ENCODE data around the gene FNBP1L.

FNBP1L gene

GRCh38 chr1:93537924-93538323, 90.0 kb downstream of the FNBP1L start:
- no peak for FAIRE-seq

DNA sequence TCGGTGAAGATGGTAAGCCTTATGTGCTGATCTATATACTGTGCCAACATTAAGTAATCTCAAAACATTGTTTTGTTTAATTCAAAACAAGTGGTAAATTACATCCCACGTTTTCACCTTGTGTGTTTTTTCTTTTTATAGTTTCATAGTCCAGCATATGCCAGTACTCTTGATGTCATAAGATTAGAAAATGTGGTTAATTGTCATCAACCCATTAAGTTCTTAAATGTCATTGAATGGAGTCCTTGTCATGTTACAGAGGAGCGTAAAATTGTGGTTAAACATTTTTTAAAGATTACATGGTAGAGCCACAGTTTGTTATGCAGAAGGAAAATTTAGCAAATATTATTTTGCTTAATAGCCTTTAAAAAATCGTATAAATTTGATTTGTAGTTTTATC, 93.1 kb downstream of the FNBP1L start:
- no peak for FAIRE-seq

DNA sequence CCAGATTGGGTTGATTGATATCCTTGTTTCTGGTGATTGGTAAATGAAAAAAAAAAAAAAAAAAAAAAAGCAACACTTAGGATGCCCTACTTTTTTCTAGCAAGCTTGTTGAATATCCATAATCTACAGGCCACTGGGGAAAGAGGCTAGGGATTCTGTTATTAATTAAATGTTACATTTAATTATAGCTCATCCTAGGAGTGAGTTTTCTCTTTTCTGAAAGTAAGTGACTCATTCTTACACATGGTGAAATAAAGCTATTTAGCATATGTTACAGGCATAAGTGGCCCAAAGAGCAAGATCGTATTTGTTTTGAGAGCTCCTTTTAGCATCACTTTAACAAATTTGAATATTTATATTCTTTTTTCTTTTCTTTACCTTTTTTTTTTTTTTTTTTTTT, 94.5 kb downstream of the FNBP1L start:
- FAIRE-seq = no peak

DNA sequence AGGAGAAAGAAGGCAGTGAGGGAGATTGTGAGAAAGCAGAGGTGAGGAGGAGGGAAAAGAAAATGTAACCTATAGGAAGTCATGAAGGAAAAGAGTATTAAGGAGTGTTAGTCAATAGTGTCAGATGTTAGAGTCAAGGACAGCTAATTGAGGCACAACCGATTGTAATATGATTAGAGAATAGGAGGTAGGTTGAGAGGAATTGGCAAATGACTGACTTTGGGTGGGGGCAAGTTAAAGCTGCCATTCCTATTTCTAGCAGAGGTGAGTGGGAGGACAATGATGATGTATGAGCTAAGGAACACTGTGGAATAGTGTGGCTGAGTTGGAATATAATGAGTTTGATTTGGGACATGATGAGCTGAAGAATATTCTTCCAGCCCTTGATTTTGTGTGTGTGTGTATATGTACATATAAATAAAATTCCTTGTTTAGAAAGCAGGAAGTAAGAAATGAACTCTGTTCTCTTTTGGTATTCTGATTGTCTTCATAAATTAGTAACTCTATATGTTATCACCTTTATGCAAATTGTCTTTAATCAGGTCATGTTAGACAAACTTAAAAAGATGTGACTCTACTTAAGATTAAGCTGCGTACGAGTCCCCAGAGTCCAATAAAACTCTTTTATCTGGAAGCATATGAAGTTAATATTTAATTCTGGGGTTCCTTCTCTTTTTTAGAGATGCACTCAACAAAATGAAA, 98.4 kb downstream of the FNBP1L start:
- no peak for FAIRE-seq

DNA sequence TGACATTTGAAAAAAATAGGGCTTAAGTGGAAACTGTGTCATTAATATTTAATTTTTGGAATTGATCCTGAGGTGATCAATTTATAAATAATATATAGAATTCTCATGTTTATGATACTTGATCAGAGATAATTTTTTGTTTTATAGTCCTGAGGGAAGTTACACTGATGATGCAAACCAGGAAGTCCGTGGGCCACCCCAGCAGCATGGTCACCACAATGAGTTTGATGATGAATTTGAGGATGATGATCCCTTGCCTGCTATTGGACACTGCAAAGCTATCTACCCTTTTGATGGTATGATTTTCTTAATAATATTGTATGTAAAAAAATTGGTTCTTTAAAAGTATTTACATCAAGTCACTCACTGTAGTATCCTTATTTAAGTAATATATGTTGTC, 101.2 kb downstream of the FNBP1L start:
- peak; percentile 27 for FAIRE-seq

DNA sequence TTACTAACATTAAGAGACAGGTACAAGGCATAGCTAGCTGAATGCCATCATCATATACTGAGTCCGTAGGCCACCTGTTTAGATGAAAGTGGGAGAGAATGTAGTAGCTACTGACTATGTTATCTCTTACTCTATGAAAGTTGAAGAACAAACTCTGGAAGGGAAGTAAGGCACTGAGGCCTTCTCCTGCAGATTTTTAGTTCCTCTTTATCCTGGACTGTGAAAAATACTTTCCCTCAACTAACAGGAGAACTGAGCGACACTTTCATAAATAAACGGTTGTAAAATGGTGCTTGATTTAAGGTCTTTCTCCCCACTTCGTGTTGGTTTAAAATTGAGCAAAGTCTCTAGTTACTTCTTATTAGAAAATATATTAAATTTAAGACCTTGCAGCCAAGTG, 101.9 kb downstream of the FNBP1L start:
- FAIRE-seq = no peak

- no peak for FAIRE-seq
Observed at GRCh38 chr1:93552741-93553455, 105.0 kb downstream of the FNBP1L start.

GRCh38 chr1:93553886-93554490, 106.1 kb downstream of the FNBP1L start:
- FAIRE-seq = peak; percentile 91

DNA sequence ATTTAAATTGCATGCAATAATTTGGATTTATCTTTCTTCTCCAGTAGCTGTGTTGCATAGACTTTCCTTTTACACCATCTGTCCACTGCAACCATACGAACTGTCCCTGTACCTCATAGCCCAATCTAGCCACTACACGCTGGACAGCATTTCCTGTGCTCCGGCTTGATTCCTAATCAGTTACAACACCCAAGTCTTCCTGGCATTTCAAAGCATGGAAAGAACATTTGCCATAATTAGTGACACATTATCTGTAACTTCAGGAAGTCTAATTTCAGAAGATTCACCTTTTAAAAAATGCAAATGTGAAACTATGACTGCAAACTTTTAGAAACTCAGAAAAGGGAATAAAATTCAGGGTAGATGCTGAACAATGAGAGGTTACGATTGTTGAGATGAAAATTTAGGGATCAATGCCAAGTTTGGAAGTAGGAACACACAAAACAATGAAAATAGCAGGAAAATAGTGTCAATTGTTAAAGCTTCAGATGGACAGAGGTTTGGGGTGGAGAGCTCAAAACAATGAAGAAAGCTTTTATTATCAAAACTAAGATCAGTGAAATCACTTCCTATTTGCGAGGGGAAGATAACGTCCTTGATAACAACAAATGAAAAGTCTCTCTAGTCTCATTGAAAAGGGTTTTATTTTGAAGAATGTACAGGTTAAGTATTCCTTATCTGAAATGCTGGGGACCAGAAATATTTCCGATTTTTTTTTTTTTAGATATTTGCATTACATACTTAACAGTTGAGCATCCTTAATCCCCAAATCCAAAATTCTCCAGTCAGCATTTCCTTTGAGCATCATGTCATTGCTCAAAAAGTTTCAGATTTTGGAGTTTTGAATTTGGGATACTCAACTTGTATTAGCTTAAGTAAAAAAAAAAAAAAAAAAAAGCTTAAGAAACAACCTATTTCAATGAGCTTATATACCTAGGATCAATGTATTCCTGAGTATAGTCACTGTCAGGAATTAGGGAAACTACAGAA, 107.3 kb downstream of the FNBP1L start:
- FAIRE-seq = peak; percentile 60

DNA sequence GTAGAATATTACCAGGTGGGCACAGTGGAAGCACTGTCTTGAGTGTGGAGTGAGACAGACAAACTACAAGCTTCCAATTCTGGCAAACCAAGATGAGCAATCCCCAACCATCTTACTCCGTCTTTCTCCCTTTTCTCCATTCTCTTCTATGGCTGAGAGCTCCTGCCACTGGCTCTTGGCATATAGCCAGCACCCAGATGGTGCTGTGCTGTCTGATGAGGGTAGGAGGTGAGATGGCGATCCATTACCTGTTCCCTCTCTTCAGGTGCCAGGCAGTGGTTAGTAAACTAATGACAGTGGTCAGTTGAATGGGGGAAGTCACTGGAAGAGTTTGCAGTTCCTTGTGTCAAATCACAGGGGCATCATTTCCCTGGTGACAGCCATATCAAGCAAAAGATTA, 108.4 kb downstream of the FNBP1L start:
- peak; percentile 97 for FAIRE-seq

DNA sequence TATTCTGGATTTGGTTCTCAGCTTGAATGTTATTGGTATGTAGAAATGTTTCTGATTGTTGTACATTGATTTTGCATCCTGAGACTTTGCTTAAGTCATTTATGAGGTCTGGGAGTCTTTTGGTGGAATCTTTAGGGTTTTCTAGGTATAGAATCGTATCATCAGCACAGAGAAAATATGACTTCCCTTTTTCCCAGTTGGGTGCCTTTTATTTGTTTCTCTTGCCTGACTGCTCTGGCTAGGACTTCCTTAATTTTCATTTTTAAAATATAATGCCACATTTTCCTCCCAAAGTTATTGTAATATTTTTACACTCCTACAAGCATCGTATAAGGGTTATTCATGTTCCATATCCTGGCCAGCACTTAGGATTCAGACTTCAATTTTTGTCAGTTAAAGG, 111.1 kb downstream of the FNBP1L start:
- no peak for FAIRE-seq

DNA sequence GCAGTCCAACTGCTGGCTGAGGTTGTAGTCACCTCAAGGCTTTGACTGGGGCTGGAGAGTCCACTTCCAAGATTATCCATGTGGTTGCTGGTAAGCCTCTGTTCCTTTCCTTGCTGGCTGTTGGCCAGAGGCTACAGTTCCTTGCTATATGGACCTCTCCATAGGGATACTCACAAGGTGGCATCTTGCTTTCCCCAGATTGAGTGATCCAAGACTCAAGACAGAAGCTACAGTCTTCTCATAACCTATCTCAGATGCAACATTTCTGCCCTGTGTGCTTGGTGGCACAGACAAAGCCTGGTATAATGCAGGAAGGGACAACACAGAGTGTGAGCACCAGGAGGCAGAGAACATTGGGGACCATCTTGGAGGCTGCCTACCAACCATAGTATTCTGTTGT, 111.8 kb downstream of the FNBP1L start:
- FAIRE-seq = no peak

- FAIRE-seq = no peak
Observed at GRCh38 chr1:93565496-93566206, 117.7 kb downstream of the FNBP1L start.

- no peak for FAIRE-seq
Observed at GRCh38 chr1:93566227-93566626, 118.3 kb downstream of the FNBP1L start.

DNA sequence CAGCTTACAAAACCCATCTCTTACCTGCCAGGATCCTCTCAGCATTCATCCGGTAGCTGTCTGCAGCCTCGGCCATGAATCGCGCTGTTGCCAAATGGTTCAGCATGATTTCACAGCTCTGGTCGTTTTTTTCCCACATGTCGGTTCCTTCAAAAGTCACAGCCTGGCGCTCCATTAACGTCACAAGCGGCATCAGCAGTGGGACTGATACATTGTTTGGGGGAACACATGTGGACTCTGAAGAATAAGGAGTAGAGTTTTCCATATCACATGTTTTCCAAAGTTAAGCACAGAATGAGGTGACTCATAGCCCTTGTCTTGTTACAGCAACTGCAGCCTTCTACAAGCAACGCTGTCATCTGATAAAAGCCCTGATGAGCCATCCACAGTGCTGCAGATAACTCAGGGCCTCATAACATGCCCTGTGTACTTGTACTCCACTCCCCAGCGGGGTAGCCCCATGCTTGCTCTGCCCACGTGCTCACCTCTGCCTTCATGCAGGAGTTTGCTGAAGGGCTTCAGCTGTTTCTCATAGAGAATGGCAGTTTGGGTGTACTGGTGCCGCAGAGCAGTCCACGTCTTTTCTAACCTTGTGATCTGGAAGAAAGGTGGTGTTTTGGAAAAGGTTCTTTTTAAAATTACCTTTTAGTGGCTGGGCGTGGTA, 119.5 kb downstream of the FNBP1L start:
- no peak for FAIRE-seq

DNA sequence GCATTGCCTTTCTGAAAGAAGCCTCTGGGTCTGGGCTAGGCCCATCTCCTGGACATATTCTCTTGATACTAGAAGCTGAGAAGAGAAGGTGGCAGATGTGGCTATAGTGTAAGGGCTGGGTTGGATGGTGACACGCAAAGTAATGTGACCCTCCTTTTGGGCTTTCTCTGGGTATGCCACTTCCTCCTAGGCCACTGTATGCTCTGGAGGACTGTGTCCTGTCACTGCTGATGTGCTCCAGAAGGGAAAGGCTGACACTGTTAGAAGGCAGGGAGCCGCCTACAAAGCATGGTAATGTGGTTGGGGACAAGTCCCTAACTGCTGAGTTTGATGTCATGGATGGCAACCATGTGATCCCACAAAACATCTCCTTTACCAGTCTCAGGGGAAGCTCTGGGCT, 121.6 kb downstream of the FNBP1L start:
- no peak for FAIRE-seq

DNA sequence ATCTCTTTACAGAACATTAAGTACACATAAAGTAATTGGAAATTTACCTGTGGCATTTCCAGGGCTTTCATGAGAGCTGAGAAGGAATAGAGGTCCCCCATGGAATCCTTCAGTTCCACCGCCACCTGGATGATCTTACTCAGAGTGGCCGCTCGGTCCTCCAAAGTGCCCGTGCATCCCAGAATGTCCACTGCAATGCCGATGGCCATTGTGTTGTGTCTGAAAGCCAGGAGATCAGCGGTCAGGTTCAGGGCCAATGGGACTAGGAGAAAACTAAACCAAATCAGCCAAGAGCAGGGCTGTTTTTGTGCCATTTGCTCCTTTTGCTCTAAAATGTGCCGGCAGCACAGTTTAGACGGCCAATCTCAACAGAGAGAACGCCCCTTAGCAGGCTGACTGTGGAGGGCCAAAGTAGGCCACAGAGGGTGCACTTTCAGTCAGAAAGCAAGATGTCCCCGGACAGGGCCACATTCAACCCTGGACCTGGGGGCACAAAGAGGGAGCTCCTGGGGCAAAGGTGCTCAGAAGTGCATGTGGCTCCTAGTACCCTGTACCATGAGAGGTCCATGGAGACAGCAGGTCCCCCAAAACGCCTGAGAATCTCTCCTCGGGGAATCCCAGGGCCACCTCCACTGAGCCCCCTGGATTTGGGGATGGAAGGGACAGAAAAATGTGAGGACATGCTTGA, 123.8 kb downstream of the FNBP1L start:
- no peak for FAIRE-seq

- FAIRE-seq = peak; percentile 98
Observed at GRCh38 chr1:93573940-93574469, 126.1 kb downstream of the FNBP1L start.

- no peak for FAIRE-seq
Observed at GRCh38 chr1:93574511-93574910, 126.6 kb downstream of the FNBP1L start.

DNA sequence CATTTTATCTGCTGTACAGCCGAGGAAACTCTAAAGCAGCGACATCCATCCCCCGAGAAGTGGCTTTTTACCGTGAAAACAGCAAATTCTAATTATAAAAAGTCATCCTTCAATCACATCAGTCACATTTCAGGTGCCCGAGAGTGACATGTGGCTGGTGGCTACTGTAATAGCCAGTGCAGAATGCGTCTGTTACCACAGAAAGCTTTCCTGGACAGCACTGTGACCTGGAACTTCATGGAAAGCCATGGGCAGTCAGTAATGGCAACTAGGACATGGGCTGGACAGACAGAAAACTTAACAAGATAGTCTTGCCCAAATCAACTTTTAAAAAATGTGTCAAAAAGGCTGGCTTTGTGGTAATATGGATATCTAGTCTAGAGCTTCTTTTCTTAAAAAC, 127.1 kb downstream of the FNBP1L start:
- no peak for FAIRE-seq

All from islet of Langerhans (tissue), 1 donor.